Activated T-helper 1 cell treated with anti-CD3 and anti-CD28 coated beads, Interleukin-2, amount 50 U/mL, for 16 hours (primary cell): Measurements from ENCODE around the gene HDAC1.
A peak's percentile ranks its signal among the peaks of the same experiment; 100 is the strongest.

Source experiments
- DNase-seq, 2 donors: peaks; one replicate each; pipeline ENCODE4 v3.0.0-alpha.2; 2020; ENCODE audit warnings: low read depth in 1 of 2, low spot score in 1 of 2

Gene HDAC1

DNA sequence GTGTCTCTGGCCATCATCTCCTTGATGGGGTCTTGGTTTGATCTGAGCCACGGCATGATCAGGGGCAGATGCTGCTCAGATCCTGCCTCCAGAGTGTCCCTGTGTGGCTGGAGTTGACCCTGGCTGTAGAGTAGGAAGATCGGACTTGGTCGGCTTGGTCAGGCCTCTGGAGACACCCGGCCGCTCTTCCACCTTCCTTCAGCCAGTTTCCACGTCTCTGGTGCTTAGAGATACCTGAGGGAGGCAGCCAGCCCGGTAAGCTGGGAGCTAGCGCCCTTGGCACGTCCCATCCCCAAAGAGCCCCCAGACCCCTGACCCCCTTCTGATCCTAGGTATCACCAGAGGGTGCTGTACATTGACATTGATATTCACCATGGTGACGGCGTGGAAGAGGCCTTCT is 35.3 kb downstream of the HDAC1 start:
- DNase-seq, result no peak

GRCh38 chr1:32329931-32330466 is 38.1 kb downstream of the HDAC1 start:
- DNase-seq, result no peak

DNA sequence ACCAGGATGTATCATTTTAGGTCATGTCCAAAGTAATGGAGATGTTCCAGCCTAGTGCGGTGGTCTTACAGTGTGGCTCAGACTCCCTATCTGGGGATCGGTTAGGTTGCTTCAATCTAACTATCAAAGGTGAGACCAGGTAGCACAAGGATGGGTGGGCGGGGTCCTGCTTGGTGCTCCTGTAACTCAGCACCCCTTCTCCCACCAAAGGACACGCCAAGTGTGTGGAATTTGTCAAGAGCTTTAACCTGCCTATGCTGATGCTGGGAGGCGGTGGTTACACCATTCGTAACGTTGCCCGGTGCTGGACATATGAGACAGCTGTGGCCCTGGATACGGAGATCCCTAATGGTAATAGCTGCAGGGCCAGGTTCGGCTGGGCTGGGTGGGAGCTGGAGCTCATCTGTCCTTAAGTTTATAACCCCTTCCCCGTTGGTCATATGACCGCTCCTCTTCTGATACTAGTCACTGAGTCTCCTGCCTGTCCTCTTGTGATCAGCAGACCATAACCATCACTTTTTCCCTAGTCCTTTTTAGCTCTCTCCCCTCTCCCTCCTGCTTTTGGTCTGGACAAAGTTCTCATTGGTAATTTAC is 38.8 kb downstream of the HDAC1 start:
- DNase-seq, result no peak

GRCh38 chr1:32331549-32331948 is 39.7 kb downstream of the HDAC1 start:
- DNase-seq, result no peak

DNA sequence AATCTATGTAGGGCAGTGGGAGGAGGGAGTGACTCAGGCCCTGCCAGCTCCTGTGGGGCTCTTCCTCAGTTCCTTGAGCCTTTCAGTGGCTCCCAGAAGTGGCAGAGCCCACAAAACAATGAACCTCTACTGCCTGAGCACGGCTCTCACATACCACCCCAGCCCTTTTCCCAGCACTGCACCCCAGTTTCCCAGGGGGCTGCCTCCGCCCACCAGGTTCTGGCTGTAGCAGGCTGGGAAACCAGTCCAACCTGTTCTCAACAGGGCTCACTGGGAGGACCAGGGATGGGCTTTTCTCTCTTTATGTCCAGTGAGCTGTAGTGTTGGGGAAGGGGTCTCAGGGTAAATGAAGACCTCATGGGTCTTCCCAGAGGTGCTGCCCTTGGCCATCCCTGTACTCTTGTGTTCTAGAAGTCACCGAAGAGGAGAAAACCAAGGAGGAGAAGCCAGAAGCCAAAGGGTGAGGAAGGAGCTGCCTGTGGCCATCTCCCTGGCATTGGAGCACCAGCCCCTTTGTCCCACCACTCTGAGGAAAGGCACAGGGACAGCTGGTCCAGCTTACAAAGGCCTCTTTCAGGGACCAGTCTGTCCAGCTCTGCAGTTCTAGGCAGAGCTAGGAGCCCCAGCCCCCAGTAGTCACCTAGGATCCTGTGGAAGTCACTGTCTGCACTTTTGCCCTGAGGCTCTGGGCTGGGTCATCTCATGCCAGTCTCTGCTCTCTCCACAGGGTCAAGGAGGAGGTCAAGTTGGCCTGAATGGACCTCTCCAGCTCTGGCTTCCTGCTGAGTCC is 40.6 kb downstream of the HDAC1 start:
- no peak for DNase-seq

- DNase-seq, result no peak
These were observed 41.5 kb downstream of the HDAC1 start for GRCh38 chr1:32333251-32333963.

GRCh38 chr1:32334274-32334861 is 42.5 kb downstream of the HDAC1 start:
- DNase-seq, result no peak

DNA sequence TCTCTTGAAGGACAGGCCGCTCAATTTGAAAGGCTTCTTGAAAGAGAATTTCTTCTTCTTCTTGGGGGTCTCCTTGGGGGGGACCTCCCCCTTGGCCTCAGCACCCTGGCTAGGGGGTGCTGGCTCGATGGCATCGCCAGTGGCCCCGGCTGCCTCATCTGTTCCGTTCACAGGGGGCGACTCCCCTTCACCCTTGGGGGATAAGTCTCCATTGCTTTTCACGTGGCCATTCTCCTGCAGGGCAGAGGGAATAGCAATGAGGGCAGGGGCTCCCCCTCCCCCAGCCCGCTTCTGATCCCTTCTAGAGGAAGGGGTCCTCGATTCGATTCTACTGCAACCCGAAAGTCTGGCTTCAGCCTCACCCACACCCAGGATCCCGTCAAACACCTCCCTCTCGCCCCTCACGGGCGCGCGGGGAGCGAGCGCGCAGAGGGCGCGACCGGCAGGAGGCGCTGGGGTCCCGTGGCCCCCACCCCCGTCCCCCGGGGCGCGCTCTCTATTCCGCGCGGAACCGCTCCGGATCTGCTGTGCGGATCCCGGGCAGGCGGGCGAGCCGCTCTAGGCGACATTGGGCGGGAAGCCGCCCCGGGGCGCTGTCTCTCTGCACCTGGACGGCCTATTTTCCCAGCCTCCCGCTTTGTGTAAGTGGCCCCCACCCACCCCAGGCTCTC is 43.1 kb downstream of the HDAC1 start:
- peak; percentile 40 to 56 for DNase-seq

DNA sequence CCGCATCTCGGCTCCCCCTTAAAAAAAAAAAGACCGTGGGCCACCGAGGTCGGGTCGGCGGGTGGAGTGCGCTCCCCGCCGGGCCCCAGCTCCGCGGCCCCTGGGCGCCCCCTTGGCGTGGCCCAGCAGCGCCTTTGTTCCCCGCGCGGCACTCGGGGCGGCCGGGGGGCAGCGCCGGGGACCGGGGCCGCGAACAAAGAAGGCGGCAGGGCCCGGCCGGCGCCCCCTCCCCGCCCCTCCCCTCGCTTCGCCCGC is 43.6 kb downstream of the HDAC1 start:
- DNase-seq, result no peak

- peak; percentile 77 to 81 for DNase-seq
These were observed 44.1 kb downstream of the HDAC1 start, which contains the start of gene MARCKSL1 for GRCh38 chr1:32335790-32336590. MARCKSL1 (minus strand) TSS chr1:32336233; CDS start chr1:32336033, 200 bp downstream.

- no peak for DNase-seq
These were observed 44.7 kb downstream of the HDAC1 start for GRCh38 chr1:32336591-32336932.

DNA sequence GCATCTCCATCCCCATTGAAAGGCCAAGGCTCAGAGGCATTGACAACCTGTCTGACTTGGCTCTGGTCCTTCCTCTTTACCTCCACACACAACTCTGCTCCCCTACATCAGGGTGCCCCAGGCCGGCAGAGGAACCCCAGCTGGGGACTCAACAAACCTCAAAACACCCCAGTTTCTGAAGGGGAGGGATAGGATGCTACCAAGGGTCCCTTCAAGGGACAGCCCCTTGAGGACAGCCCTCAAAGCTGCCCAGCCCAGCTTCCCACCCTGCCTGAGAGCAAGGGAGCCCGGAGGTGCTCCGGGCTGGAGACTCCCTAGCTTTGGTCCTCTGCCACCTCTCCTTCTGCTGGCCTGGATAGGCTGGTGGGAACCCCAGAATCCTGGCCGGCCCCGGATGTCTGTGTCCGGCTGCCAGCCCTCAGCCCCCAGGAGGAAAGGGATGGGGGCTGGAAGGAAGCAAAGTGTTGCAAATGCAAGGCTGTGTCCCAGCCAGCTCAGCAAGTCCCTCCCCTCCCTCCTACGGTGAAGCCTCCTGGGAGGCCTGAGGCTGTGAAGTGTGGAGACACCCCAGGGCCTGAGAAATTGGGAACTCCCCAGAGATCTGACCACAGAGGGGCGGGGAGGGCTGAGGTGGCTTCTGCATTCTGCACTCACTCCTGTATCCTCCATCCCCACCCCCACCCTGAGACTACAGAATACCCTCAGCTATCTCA is 45.2 kb downstream of the HDAC1 start:
- peak in 1 of 2 donors; percentile 38 for DNase-seq

DNA sequence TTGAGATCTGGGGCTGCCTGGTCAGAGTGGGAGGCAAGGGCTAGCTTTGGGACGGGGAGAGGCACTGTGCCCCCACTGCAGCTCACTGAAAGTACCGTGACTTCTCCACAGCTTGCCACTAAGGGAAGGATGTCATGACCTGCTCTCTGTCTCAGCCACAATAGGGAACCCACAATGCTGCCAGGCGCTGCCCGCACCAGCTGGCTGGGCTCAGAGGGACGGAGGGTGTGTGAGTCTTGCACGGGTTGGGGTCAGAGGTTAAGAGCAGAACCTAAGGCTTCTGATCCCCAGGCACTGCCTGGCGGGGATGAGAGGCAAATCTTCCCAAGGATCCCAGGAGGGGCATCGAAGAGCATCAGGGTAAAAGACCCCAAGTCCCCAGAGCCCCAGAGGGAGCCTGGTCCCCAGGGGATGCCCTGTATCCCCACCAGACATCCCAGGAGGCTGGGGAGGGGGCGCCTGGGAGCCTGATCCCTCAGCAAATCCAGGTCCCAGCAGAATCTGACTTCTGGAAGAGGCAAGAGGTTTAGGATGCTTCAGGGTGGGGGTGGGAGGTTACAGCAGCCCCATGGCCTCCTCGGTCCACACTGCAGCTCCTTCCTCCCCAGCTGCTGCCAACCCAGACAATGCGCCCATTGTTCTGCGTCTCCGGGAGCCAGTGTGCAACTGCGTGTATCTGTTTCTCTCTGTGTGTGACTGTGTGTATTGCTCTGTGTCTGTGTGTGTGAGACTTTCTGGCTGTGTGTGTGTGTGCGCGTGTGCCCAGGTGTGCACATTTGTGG is 46.2 kb downstream of the HDAC1 start:
- no peak for DNase-seq

GRCh38 chr1:32338637-32339145 is 46.8 kb downstream of the HDAC1 start:
- no peak for DNase-seq

DNA sequence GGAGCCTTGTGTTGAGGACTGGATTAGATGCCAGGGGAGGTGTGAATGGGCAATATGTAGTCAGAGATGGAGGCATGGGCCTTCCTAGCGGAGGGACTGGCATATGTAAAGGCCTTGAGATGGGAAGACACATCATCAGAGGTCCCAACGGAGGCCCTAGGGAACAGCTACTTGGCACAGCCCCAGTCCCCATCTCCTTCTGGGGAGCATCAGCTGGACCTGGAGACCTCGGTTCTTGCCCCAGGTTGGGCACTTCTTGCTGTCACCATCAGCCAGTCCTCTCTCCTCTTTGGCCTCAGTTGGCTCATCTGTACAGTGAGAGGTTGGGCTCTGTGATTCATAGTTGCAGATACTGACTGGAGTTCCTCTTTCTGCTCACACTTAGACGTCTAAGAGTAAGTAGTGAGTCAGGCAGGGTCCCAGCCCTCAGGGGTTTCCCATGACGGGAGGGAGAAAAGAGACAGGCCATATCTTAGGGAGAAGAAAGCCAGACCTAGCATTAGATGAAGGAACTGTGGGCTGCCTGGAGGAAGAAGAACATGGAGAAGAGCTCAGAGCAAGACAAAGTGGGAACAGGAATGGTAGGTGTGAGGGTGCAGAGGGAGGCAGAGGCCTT is 47.6 kb downstream of the HDAC1 start:
- DNase-seq, result no peak

GRCh38 chr1:32341186-32341757 is 49.4 kb downstream of the HDAC1 start:
- DNase-seq, result no peak

DNA sequence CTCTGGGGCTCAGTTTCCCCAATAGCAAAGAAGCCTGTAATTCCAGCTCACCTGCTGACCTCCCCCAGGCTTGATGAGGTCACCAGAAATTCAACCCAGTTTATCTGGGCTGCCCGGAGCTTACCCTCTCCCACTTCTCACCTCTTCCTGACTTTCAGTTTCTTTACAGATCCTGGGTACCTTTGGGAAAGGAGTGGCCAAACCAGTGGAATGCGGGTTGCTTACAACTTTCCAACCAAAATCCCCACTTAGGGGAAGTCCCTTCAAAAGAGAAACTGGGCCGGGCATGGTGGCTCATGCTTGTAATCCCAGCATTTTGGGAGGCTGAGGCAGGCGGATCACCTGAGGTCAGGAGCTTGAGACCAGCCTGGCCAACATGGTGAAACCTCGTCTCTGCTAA is 50.1 kb downstream of the HDAC1 start:
- DNase-seq, result no peak

DNA sequence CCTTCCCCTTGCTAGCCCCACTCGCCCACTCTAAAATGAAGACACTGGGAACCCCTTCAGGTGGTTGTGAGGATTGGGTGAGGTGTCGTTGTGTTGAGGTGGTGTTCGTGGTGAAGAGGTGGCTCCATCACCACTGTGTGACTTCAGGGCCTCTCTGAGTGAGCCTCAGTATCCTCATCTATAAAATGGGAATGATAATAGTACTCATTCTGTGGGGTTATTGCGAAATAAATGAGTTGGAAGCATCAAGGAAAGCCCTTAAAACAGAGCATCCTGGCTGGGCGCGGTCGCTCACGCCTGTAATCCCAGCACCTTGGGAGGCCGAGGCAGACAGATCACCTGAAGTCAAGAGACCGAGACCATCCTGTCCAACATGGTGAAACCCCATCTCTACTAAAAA is 50.8 kb downstream of the HDAC1 start:
- DNase-seq, result no peak
